Activated B cell treated with CpG ODN at 0.5 μM for 24 hours (primary cell): ENCODE data around the gene PTCSC3. TPM values are rescaled to one million over a fixed set of nuclear protein-coding genes. Genes with fewer than 3 reads are reported as not detected.

Experiments
- ATAC-seq: fragments of 200-7000 bp; cut with Tn5 transposase; one replicate; pipeline ENCODE4 v1.10.0; 2021; ENCODE audit warnings: low read depth, mild to moderate bottlenecking, moderate library complexity
- CTCF ChIA-PET: fragments of 350-600 bp; sonication (Branson Sonifier 250); formaldehyde crosslinking; loops from one replicate; lab custom pipeline; 2021; ENCODE audit warnings: antibody characterized with exemption; lab: Charles Lee
- POLR2A ChIA-PET: fragments of 350-600 bp; sonication (Branson Sonifier 250); formaldehyde crosslinking; loops from one replicate; lab custom pipeline; 2021; ENCODE audit warnings: antibody characterized with exemption; lab: Charles Lee
- DNase-seq: peaks from one replicate; pipeline ENCODE4 v3.0.0; 2022
- H3K27ac Mint-ChIP-seq: one replicate; pipeline ENCODE4 v1.8.0; 2020; ENCODE audit warnings: mixed read lengths
- H3K27me3 Mint-ChIP-seq: one replicate; pipeline ENCODE4 v1.8.0; 2021; ENCODE audit warnings: mixed read lengths
- H3K36me3 Mint-ChIP-seq: one replicate; pipeline ENCODE4 v1.8.0; 2021; ENCODE audit warnings: low read depth, mixed read lengths
- H3K4me1 Mint-ChIP-seq: one replicate; pipeline ENCODE4 v1.8.0; 2021; ENCODE audit warnings: mixed read lengths
- H3K4me3 Mint-ChIP-seq: one replicate; pipeline ENCODE4 v1.8.0; 2020; ENCODE audit warnings: mild to moderate bottlenecking, mixed read lengths
- H3K9me3 Mint-ChIP-seq: one replicate; pipeline ENCODE4 v1.8.0; 2020; ENCODE audit warnings: mixed read lengths
- CTCF ChIP-seq: fragments of 200-600 bp; IDR thresholded peaks from one replicate; pipeline ENCODE4 v1.8.0; 2022; ENCODE audit warnings: antibody characterized with exemption, mild to moderate bottlenecking
- intact Hi-C: fragments of 100-400 bp; cut with micrococcal nuclease; formaldehyde crosslinking; loops from one replicate; pipeline ENCODE4 v1.15.1; 2024
- total RNA-seq: library from RNA; stranded (reverse); gene quantifications from 2 replicates; pipeline ENCODE4 v1.2.3, GENCODE V29; 2022

The PTCSC3 gene
- total RNA-seq, 1 donor from 2014 or later = not detected

- intact Hi-C loops = no loop called here
- no peak for ATAC-seq
- no peaks in the 10 kb centered on the region for H3K4me1 Mint-ChIP-seq
- H3K9me3 Mint-ChIP-seq = no peaks in the 10 kb centered on the region
- ChIA-PET POLR2A (no interaction called here), CTCF (no interaction called here)
- no peak for DNase-seq
- no peak for TF ChIP-seq CTCF
- H3K36me3 Mint-ChIP-seq = no peaks in the 10 kb centered on the region
- no peak overlapping the region for H3K4me3 Mint-ChIP-seq
- no peaks in the 10 kb centered on the region for H3K27me3 Mint-ChIP-seq
- no peak overlapping the region for H3K27ac Mint-ChIP-seq
Measured at GRCh38 chr14:36181417-36181816, 4.9 kb upstream of the PTCSC3 start.

GRCh38 chr14:36177489-36177888, 967 bp upstream of the PTCSC3 start:
- ATAC-seq (no peak), DNase-seq (no peak)
- Mint-ChIP-seq H3K9me3 (no peaks in the 10 kb centered on the region), H3K27me3 (no peaks in the 10 kb centered on the region), H3K36me3 (no peaks in the 10 kb centered on the region), H3K27ac (no peak overlapping the region), H3K4me1 (no peaks in the 10 kb centered on the region), H3K4me3 (no peak overlapping the region)
- POLR2A ChIA-PET = no interaction called here
- intact Hi-C loops = no loop called here
- CTCF ChIA-PET = no interaction called here
- TF ChIP-seq CTCF = no peak

GRCh38 chr14:36174767-36175424, 1.6 kb downstream of the PTCSC3 start:
- H3K27me3 Mint-ChIP-seq = no peaks in the 10 kb centered on the region
- H3K4me1 Mint-ChIP-seq = no peaks in the 10 kb centered on the region
- intact Hi-C loops = no loop called here
- no peak for TF ChIP-seq CTCF
- no peaks in the 10 kb centered on the region for H3K9me3 Mint-ChIP-seq
- CTCF ChIA-PET = no interaction called here
- no peak for DNase-seq
- ATAC-seq = no peak
- no peak overlapping the region for H3K4me3 Mint-ChIP-seq
- no peaks in the 10 kb centered on the region for H3K36me3 Mint-ChIP-seq
- no peak overlapping the region for H3K27ac Mint-ChIP-seq
- POLR2A ChIA-PET = no interaction called here

- ChIA-PET POLR2A (no interaction called here), CTCF (no interaction called here)
- H3K9me3 Mint-ChIP-seq = no peaks in the 10 kb centered on the region
- DNase-seq (no peak), ATAC-seq (no peak)
- no peak for TF ChIP-seq CTCF
- H3K4me3 Mint-ChIP-seq = no peak overlapping the region
- no peaks in the 10 kb centered on the region for H3K36me3 Mint-ChIP-seq
- no peaks in the 10 kb centered on the region for H3K4me1 Mint-ChIP-seq
- intact Hi-C loops = no loop called here
- H3K27me3 Mint-ChIP-seq = no peaks in the 10 kb centered on the region
- H3K27ac Mint-ChIP-seq = no peak overlapping the region
Measured at GRCh38 chr14:36173161-36173560, 3.4 kb downstream of the PTCSC3 start.

GRCh38 chr14:36171607-36172006, 4.9 kb downstream of the PTCSC3 start:
- ATAC-seq = no peak
- no peak for TF ChIP-seq CTCF
- H3K4me3 Mint-ChIP-seq = no peak overlapping the region
- ChIA-PET POLR2A (no interaction called here), CTCF (no interaction called here)
- H3K9me3 Mint-ChIP-seq = no peaks in the 10 kb centered on the region
- intact Hi-C loops = no loop called here
- no peak for DNase-seq
- no peak overlapping the region for H3K27ac Mint-ChIP-seq
- no peaks in the 10 kb centered on the region for H3K36me3 Mint-ChIP-seq
- H3K27me3 Mint-ChIP-seq = no peaks in the 10 kb centered on the region
- H3K4me1 Mint-ChIP-seq = no peaks in the 10 kb centered on the region
